HG02840 (cell line): ENCODE measurements around the gene CCDC7.
"Not testable (repeated sequence)": the region's sequence is repeated elsewhere in the genome, so short reads cannot be mapped to it uniquely, and the experiment has no call there.

Experiments used
- ATAC-seq: cut with Tn5 transposase; IDR thresholded peaks from one replicate; pipeline ENCODE4 v1.9.1; 2021; ENCODE audit warnings: mild to moderate bottlenecking, moderate library complexity, moderate number of reproducible peaks; ENCODE audit not compliant: unreplicated experiment, low FRiP score

CCDC7 gene

DNA sequence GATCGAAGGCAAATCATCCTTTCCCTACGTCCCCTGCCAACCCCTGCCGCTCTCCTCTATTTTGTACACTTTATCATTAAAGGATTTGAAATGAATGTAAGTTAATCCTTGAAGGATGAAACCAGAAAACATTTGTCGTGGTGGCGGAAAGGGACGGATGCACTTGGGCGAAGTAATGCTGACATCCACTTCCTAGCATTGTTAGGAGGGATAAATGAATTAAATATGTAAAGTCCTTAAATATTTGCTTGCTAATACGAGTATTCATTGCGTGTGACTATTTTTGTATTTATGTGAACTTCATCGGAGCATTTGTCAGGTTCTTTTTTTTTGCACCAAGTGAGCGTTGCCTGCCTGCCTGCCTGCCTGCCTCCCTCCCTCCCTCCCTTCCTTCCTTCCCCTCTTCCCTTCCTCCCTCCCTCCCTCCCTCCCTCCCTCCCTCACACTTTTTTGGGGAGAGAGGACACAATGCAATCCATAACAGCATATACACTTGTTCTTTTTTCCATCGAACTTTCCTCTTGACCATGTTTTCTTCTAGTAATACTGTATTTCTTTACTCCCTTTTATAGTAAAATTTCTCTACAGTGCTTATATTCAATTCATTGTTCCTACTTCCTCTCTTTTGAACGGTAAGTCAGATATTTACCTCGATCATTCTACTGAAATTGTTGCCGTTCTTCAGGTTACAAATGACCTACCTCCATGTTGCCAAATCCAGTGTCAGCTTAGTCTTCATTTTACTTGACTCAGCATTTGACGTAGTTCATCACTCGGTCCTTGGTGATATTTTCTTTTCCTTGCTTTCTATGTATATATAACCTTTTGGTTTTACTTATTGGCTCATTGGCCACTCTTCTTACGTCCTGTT is 831 bp downstream of the CCDC7 start:
- no peak for ATAC-seq

DNA sequence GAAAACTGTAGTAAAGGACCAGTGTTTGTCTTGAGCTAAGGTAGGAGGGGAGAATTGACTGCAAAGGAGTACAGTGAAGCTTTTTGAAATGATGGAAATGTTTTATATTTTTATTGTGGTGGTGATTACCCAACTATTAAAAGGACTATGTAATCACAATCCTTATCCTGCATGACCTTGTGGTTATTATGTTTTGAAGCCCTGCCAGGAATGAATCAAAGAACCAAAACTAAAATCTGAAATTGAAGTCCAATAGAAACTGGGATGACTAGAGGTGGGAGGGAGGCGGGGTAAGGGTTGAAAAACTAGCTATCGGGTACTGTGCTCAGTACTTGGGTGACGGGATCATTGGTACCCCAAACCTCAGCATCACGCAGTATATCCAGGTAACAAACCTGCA is 8.2 kb downstream of the CCDC7 start:
- no peak for ATAC-seq

DNA sequence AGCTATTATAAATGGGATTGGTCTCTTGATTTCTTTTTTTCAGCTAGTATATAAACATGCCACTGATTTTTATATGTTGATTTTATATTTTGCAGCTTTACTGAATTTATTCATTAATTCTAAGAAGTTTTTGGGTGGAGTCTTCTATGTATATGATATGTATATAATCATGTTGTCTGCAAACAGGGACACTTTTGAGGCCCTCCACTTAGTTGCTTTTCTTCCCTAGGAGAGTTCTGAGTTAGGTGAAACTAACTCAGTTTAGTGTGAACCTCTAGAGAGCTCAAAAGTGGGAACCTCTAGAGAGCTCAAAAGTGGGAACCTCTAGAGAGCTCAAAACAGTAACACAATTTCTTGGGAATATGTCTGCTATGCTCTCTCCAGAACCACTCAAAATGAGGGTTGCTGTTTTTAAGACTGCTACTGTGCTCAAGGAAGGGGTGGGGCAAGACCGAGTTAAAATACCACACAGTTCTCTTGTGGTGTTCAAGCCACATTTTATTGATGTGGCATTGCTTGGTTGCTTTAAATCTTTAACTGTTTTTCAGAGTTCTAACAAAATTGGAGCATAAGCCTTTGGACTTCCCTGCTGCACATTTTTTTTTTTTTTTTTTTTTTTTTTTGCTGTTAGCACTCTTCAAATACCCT is 13.2 kb downstream of the CCDC7 start:
- no peak for ATAC-seq

DNA sequence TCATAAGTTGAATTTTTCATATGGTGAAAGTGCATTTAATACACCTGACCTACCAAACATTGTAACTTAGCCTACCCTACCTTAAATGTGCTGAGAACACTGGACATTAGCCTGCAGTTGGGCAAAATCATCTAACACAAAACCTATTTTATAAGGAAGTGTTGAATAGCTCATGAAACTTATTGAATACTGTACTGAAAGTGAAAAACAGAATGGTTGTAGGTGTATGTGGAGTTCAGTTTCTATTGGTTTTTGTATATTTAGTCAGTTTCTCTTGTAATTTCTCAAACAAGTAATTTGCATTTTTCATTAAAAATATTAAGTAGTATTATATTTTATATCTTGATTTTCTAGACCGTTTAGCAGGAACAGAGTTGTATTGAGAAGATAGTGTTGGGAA is 15.3 kb downstream of the CCDC7 start:
- no peak for ATAC-seq

DNA sequence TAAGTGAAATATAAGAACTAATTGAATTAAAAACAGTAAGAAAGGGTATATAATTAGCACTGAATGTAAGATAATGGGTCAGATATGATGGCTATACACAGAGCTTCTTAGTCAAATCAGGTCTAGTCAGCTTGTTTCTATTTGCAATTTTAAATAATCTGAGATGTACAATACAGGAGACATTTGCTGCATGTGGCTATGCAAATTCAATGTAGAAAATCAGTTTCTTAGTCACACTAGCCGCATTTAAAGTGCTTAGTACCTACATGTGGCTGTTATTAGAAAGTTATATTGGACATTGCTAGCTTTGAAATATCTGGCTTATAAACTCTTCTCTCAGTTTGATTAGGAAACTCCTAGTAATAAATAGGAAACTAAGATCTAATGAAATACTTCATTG is 25.3 kb downstream of the CCDC7 start:
- ATAC-seq: no peak

DNA sequence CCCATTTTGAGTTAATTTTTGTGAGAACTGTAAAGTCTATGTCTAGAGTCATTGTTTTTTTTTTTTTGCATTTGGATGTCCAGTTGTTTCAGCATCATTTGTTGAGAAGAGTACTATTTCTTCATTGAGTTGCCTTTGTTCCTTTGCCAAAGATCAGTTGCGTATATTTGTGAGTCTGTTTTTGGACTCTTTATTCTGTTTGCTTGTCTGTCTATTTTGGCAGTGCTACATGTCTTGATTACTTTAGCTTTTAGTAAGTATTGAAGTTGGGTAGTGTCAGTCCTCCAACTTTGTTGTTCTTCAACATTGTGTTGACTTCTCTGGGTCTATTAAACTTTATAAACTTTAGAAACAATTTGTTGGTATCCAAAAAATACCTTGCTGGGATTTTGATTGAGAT is 31.6 kb downstream of the CCDC7 start:
- no peak for ATAC-seq

DNA sequence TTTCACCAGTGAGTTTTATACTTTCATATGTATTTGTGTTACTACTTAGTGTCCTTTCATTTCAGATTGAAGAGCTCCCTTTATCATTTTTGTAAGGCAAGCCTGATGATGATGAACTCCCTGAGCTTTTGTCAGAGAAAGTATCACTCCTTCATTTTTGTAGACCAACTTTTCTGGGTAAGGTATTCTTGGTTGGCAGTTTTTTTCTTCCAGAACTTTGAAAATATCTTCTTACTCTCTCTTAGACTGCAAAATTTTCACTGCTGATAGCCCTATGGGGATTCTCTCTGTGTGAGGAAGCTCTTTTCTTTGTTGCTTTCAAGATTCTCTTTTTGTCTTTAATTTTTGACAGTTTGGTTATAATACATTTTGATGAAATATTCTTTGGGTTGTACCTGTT is 35.7 kb downstream of the CCDC7 start:
- no peak for ATAC-seq

DNA sequence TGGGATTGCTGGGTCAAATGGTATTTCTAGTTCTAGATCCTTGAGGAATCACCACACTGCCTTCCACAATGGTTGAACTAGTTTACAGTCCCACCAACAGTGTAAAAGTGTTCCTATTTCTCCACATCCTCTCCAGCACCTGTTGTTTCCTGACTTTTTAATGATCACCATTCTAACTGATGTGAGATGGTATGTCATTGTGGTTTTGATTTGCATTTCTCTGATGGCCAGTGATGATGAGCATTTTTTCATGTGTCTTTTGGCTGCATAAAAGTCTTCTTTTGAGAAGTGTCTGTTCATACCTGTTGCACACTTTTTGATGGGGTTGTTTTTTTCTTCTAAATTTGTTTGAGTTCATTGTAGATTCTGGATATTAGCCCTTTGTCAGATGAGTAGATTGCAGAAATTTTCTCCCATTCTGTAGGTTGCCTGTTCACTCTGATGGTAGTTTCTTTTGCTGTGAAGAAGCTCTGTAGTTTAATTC is 37.1 kb downstream of the CCDC7 start:
- not testable (repeated sequence) for ATAC-seq

DNA sequence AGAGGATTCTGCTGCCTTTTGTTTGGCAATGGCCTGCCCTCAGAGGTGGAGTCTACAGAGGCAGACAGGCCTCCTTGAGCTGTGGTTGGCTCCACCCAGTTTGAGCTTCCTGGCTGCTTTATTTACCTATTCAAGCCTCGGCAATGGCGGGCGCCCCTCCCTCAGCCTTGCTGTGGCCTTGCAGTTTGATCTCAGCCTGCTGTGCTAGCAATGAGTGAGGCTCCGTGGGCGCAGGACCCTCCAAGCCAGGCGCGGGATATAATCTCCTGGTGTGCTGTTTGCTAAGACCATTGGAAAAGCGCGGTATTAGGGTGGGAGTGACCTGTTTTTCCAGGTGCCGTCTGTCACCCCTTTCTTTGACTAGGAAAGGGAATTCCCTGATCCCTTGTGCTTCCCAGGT is 42.1 kb downstream of the CCDC7 start:
- ATAC-seq: not testable (repeated sequence)

DNA sequence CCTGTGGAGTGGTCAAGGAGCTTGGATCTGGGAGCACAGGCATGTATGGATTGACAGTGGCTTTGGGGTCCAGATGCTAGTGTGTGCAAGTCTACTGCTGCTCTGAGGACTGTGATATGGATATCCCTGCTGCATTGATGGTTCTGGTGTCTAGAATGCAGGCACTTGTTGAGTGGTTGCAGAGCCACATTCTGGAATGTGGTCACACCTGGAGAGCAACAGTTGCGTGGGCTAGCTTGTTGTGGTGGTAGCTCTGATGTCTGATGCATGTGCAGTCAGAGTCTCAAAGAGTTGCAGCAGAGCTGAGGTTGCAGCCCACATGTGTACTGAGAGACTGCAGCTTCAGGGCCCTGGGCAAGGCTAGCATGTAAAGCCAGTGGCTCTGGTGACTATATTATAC is 43.2 kb downstream of the CCDC7 start:
- ATAC-seq: no peak

DNA sequence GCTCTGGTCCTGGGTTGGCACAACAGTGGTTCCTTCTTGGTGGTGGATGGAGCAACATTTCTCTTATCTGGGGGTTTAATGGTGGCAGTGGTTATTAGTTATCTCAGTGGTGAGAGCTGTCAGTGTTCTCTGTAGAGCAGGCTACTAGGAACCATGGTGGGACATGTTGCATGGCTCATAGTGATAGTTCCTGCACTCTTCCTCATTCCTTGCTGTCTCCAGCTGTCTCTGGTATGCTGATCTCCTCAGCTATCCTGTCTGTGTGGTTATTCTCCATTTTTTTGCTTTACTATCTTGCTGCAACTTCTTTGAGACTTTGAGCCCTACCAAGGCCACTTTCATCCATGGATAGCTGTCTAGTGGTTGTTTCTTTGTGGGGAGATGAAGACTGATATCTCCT is 44.0 kb downstream of the CCDC7 start:
- ATAC-seq: no peak

DNA sequence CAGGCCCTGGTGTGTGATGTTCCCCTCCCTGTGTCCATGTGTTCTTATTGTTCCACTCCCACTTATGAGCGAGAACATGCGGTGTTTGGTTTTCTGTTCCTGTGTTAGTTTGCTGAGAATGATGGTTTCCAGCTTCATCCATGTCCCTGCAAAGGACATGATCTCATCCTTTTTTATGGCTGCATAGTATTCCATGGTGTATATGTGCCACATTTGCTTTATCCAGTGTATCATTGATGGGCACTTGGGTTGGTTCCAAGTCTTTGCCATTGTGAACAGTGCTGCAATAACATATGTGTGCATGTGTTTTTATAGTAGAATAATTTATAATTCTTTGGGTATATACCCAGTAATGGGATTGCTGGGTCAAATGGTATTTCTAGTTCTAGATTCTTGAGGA is 48.6 kb downstream of the CCDC7 start:
- ATAC-seq: not testable (repeated sequence)

DNA sequence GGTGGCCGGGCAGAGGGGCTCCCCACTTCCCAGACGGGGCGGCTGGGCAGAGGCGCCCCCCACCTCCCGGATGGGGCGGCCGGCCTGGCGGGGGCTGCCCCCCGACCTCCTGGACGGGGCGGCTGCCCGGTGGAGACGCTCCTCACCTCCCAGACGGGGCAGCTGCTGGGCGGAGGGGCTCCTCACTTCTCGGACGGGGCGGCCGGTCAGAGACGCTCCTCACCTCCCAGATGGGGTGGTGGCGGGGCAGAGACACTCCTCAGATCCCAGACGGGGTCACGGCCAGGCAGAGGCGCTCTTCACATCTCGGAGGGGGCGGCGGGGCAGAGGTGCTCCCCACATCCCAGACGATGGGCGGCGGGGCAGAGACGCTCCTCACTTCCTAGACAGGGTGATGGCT is 54.2 kb downstream of the CCDC7 start:
- not testable (repeated sequence) for ATAC-seq

DNA sequence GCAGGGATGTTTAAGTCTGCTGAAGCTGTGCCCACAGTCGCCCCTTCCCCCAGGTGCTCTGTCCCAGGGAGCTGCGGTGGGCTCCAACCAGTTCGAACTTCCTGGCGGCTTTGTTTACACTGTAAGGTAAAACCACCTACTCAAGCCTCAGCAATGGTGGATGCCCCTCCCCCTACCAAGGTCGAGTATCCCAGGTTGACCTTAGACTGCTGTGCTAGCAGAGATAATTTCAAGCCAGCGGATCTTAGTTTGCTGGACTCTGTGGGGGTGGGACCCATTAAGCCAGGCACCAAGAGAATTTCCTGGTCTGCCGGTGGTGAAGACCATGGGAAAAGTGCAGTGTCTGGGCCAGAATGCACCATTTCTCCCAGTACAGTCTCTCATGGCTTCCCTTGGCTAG is 56.0 kb downstream of the CCDC7 start:
- no peak for ATAC-seq

DNA sequence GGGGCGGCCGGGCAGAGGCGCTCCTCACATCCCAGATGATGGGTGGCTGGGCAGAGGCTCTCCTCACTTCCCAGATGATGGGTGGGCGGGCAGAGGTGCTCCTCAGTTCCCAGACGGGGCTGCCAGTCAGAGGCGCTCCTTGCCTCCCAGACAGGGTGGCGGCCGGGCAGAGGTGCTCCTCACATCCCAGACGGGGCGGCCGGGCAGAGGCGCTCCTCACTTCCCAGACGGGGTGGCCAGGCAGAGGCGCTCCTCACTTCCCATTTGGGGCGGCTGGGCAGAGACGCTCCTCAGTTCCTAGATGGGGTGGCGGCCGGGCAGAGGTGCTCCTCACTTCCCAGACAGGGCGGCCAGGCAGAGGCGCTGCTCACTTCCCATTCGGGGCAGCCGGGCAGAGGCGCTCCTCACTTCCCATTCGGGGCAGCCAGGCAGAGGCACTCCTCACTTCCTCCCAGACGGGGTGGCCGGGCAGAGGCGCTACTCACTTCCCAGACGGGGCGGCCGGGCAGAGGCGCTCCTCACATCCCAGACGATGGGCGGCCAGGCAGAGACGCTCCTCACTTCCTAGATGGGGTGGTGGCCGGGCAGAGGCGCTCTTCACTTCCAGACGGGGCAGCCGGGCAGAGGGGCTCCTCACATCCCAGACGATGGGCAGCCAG is 60.0 kb downstream of the CCDC7 start:
- not testable (repeated sequence) for ATAC-seq

DNA sequence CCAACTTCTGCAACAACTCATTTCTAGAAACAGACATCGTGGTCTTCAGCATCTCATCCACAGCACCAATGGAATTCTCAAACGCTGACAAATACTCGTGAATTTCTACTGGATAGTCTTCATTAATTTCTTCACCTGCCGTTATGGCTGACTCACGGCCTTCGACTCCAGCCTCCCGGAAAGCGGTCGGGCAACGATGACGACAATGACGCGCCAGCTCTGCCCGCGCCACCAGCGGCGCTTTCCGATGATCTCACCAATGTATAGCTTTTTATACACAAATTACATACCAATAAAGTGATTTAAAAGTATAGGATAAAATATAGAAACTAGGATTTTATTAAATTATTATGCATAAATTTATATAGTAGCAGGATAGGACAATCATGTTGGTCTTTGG is 65.7 kb downstream of the CCDC7 start:
- no peak for ATAC-seq

DNA sequence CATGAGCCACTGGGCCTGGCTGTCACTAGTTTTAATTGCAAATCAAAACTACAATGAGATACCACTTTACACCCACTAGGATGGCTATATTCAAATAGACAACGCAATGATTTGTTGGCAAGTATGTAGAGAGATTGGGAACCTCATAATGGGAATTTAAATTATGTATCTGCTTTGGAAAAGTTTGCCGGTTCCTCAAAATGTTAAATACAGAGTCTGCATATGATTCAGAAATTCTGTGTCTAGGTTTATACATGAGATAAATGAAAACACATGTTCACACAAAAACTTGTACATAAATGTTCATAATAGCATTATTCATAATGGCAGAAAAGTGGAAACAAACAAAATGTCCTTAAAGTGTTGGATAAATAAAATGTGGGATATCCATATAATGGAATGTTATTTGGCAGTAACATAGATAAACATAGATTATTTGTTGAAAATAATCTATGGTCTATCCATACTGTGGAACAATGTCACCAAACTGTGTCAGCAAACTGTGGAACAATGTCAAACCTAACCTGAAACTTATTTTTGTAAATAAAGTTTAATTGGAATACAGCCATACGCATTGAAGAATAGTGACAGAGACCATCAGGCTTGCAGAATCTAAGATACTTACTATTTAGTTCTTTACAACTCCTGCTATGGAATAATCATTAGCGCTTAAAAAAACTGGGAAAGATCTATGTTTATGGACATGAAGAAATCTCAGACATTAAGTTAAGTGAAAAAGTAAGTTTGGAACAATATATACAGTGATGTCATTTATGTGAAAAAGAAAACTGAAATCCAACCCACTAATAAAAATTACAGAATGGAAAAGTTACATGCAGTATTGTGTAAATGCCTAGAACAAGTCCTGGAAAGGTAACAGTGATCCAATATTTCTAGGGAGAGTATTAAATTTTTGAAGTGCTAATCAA is 70.9 kb downstream of the CCDC7 start:
- no peak for ATAC-seq

DNA sequence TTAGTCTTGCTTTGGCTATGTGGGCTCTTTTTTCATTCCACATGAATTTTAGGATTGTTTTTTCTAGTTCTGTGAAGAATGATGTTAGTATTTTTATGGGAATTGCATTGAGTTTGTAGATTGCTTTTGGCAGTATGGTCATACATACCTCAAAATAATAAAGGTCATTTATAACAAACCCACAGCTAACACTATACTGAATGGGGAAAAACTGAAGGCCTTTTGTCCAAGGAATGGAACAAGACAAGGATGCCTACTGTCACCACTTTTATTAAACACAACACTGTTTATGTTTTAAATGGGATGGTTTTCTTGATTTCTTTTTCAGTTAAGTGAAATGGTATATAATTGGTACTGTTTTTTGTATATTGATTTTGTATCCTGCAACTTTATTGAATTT is 84.3 kb downstream of the CCDC7 start:
- ATAC-seq: no peak

DNA sequence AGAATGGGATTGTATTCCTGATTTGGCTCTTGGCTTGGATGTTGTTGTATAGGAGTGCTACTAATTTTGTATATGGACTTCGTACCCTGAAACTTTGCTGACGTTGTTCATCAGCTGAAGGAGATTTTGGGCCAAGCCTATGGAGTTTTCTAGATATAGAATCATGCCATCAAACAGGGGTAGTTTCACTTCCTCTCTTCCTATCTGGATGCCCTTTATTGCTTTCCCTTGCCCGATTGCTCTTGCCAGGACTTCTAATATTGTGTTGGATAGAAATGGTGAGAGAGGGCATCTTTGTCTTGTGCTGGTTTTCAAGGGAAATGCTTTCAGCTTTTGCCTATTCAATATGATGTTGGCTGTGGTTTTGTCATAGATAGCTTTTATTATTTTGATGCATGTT is 92.3 kb downstream of the CCDC7 start:
- ATAC-seq: no peak

DNA sequence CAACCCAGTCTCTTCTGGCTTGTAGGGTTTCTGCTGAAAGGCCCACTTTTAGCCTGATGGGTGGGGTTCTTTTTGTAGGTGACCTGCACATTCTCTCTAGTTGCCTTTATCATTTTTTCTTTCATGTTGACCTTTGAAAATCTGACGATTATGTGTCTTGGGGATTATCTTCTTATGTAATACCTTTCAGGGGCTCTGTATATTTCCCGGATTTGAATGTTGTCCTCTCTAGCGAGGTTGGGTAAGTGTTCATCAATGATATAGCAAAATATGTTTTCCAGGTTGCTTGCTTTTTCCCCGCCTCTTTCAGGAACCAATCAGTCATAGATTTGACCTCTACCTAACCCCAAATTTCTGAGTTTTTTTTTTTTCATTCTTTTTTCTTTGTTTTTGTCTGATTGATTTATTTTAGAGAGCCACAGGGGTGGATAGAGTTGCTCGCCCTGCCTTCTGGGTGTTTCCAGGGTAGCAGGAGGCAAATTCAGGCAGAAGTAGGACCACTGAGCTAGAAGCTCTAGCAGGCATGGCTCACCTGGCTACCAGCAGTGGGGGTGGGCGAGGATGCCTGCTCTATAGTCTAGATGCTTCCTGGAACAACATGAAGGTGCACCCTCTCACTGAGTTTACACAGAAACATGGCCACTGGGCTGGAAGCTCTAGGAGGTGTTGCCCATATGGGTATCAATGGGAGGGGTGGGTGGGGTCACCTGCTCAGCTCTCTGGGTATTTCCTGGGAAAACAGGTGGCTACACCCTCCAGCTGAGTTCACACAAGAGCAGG is 94.9 kb downstream of the CCDC7 start:
- no peak for ATAC-seq
